Caco-2 (cell line): ENCODE data around the gene MRPS35. TPM values are rescaled to one million over a fixed set of nuclear protein-coding genes. Genes with fewer than 3 reads are reported as not detected.

Experiments used
- BruUV-seq: library from RNA; stranded (reverse); fragments of 400-500 nt; replicated peaks from 2 replicates; lab custom pipeline; 2021; lab: Mats Ljungman, UMichigan
- CTCF ChIA-PET: fragments of 300-600 bp; sonication (Branson Sonifier 250); formaldehyde crosslinking; loops from one replicate; lab custom pipeline; 2022; ENCODE audit warnings: antibody characterized with exemption; lab: Charles Lee
- POLR2A ChIA-PET: fragments of 300-600 bp; sonication (Branson Sonifier 250); formaldehyde crosslinking; loops from one replicate; lab custom pipeline; 2022; ENCODE audit warnings: antibody characterized with exemption; lab: Charles Lee
- DNase-seq, 2 experiments: peaks; one replicate each; pipeline versions ENCODE4 v3.0.0 to v3.0.0-alpha.2; 2020 to 2022
- H3K27me3 ChIP-seq: replicated peaks from 2 replicates; pipeline ENCODE4 v1.6.0; 2011; ENCODE audit warnings: low read length; ENCODE audit not compliant: control insufficient read depth, insufficient read depth
- H3K36me3 ChIP-seq: 2 replicates; pipeline ENCODE4 v1.5.1; 2011; ENCODE audit warnings: low read length; ENCODE audit not compliant: control insufficient read depth, insufficient read depth
- H3K4me1 ChIP-seq: fragments of 250-450 bp; sonication (Bioruptor Pico); 2 replicates; pipeline ENCODE4 v1.5.1; 2020; ENCODE audit warnings: mild to moderate bottlenecking
- H3K4me3 ChIP-seq: 2 replicates; pipeline ENCODE4 v1.5.1; 2011; ENCODE audit warnings: low read depth, mild to moderate bottlenecking, control low read depth, low read length
- H3K9me3 ChIP-seq: fragments of 250-450 bp; sonication (Bioruptor Pico); 2 replicates; pipeline ENCODE4 v1.5.1; 2020; ENCODE audit warnings: mild to moderate bottlenecking, moderate library complexity
- H3K27ac Mint-ChIP-seq: one replicate; pipeline ENCODE4 v1.8.0; 2022; ENCODE audit warnings: mixed read lengths; ENCODE audit not compliant: unreplicated experiment
- H3K27me3 Mint-ChIP-seq: one replicate; pipeline ENCODE4 v1.8.0; 2022; ENCODE audit warnings: mixed read lengths; ENCODE audit not compliant: insufficient read depth, unreplicated experiment
- H3K36me3 Mint-ChIP-seq: one replicate; pipeline ENCODE4 v1.8.0; 2022; ENCODE audit warnings: mild to moderate bottlenecking, mixed read lengths; ENCODE audit not compliant: insufficient read depth, unreplicated experiment
- H3K4me1 Mint-ChIP-seq: one replicate; pipeline ENCODE4 v1.8.0; 2022; ENCODE audit warnings: low read depth, mixed read lengths; ENCODE audit not compliant: unreplicated experiment
- H3K4me3 Mint-ChIP-seq: one replicate; pipeline ENCODE4 v1.8.0; 2022; ENCODE audit warnings: mild to moderate bottlenecking, moderate library complexity, mixed read lengths; ENCODE audit not compliant: unreplicated experiment
- H3K9me3 Mint-ChIP-seq: one replicate; pipeline ENCODE4 v1.8.0; 2022; ENCODE audit warnings: mixed read lengths; ENCODE audit not compliant: unreplicated experiment
- CTCF ChIP-seq, 2 experiments: fragments of 200-600 bp in 1 of 2; IDR thresholded peaks; 1 replicate in 1 of 2; 2 replicates in 1 of 2; pipeline versions ENCODE4 v1.5.1 to v1.8.0; 2011 to 2022; ENCODE audit warnings: antibody characterized with exemption in 1 of 2, control low read depth in 1 of 2, inconsistent platforms in 1 of 2, low read depth in 1 of 2, low read length in 1 of 2, mild to moderate bottlenecking in 1 of 2, moderate library complexity in 1 of 2; ENCODE audit not compliant: insufficient read depth in 1 of 2, severe bottlenecking in 1 of 2, unreplicated experiment in 1 of 2
- intact Hi-C: fragments of 100-400 bp; cut with micrococcal nuclease; formaldehyde crosslinking; loops from one replicate; pipeline ENCODE4 v1.10.0; 2022; ENCODE audit not compliant: unreplicated experiment
- total RNA-seq: library from RNA; stranded (reverse); gene quantifications from 2 replicates; pipeline ENCODE4 v1.2.3, GENCODE V29; 2022

The MRPS35 gene
- total RNA-seq, 1 experiment from 2014 or later, result 135 TPM

- ChIA-PET CTCF (no interaction called here), POLR2A (no interaction called here)
- Histone ChIP-seq H3K36me3 (peaks cover 3% of the 10 kb centered on the region; the same call in 1 of the 2 replicates), H3K4me1 (peaks cover 5% of the 10 kb centered on the region; the same call in 1 of the 2 replicates), H3K9me3 (no peaks in the 10 kb centered on the region), H3K27me3 (no peaks in the 10 kb centered on the region), H3K4me3 (no peak overlapping the region)
- Mint-ChIP-seq H3K4me1 (peaks cover 6% of the 10 kb centered on the region), H3K36me3 (peaks cover 72% of the 10 kb centered on the region), H3K27ac (no peak overlapping the region), H3K27me3 (no peaks in the 10 kb centered on the region), H3K4me3 (no peak overlapping the region), H3K9me3 (no peaks in the 10 kb centered on the region)
- BruUV-seq, result no TSS peak
- intact Hi-C loops, result no loop called here
- DNase-seq, result no peak
- TF ChIP-seq CTCF (IDR thresholded peaks at IDR 0.05; ENCODE audit: insufficient read depth in 1 of 2, low read depth in 1 of 2, low read length in 1 of 2, severe bottlenecking in 1 of 2, unreplicated experiment in 1 of 2), result no peak
These were observed 28.1 kb upstream of the MRPS35 start for GRCh38 chr12:27682534-27682933.

- BruUV-seq, result no TSS peak
- Mint-ChIP-seq H3K9me3 (no peaks in the 10 kb centered on the region), H3K4me1 (peaks cover 11% of the 10 kb centered on the region), H3K36me3 (peaks cover 77% of the 10 kb centered on the region), H3K27ac (no peak overlapping the region), H3K4me3 (no peak overlapping the region), H3K27me3 (no peaks in the 10 kb centered on the region)
- Histone ChIP-seq H3K27me3 (no peaks in the 10 kb centered on the region), H3K9me3 (no peaks in the 10 kb centered on the region), H3K4me1 (peaks cover 5% of the 10 kb centered on the region; the same call in 1 of the 2 replicates), H3K36me3 (peaks cover 5% of the 10 kb centered on the region), H3K4me3 (no peak overlapping the region)
- TF ChIP-seq CTCF (IDR thresholded peaks at IDR 0.05; ENCODE audit: insufficient read depth in 1 of 2, low read depth in 1 of 2, low read length in 1 of 2, severe bottlenecking in 1 of 2, unreplicated experiment in 1 of 2), result no peak
- intact Hi-C loops, result no loop called here
- POLR2A ChIA-PET, result no interaction called here
- CTCF ChIA-PET, result no interaction called here
- DNase-seq, result no peak
These were observed 25.4 kb upstream of the MRPS35 start for GRCh38 chr12:27685274-27685673.

GRCh38 chr12:27686147-27686546 is 24.5 kb upstream of the MRPS35 start:
- Histone ChIP-seq H3K9me3 (no peaks in the 10 kb centered on the region), H3K36me3 (peaks cover 6% of the 10 kb centered on the region), H3K4me1 (peaks cover 5% of the 10 kb centered on the region; the same call in 1 of the 2 replicates), H3K4me3 (no peak overlapping the region), H3K27me3 (no peaks in the 10 kb centered on the region)
- H3K4me3 Mint-ChIP-seq, result no peak overlapping the region
- H3K27me3 Mint-ChIP-seq, result no peaks in the 10 kb centered on the region
- POLR2A ChIA-PET, result no interaction called here
- H3K27ac Mint-ChIP-seq, result no peak overlapping the region
- H3K9me3 Mint-ChIP-seq, result no peaks in the 10 kb centered on the region
- intact Hi-C loops, result no loop called here
- peaks cover 11% of the 10 kb centered on the region for H3K4me1 Mint-ChIP-seq
- no TSS peak for BruUV-seq
- DNase-seq, result no peak
- H3K36me3 Mint-ChIP-seq, result peaks cover 80% of the 10 kb centered on the region
- TF ChIP-seq CTCF (IDR thresholded peaks at IDR 0.05; ENCODE audit: insufficient read depth in 1 of 2, low read depth in 1 of 2, low read length in 1 of 2, severe bottlenecking in 1 of 2, unreplicated experiment in 1 of 2), result no peak
- CTCF ChIA-PET, result no interaction called here
